NB4 (cell line): Measurements from ENCODE around the gene TTBK2.

Experiments
- MYC ChIP-seq: IDR thresholded peaks from 2 replicates; pipeline ENCODE4 v1.6.1; 2011; ENCODE audit warnings: low read depth, low read length
- POLR2A ChIP-seq: IDR thresholded peaks from 2 replicates; pipeline ENCODE4 v1.6.1; 2011; ENCODE audit warnings: mild to moderate bottlenecking; ENCODE audit not compliant: insufficient read length; ENCODE audit errors: extremely low read depth
- TF ChIP-seq, protein P1 (sequence below): IDR thresholded peaks from one replicate; pipeline ENCODE4 v1.5.1; 2012; ENCODE audit warnings: low read depth, low read length
- TF ChIP-seq, protein P2 (sequence below): IDR thresholded peaks from 2 replicates; pipeline ENCODE4 v1.6.1; 2011; ENCODE audit warnings: low read depth, low read length

DNA sequence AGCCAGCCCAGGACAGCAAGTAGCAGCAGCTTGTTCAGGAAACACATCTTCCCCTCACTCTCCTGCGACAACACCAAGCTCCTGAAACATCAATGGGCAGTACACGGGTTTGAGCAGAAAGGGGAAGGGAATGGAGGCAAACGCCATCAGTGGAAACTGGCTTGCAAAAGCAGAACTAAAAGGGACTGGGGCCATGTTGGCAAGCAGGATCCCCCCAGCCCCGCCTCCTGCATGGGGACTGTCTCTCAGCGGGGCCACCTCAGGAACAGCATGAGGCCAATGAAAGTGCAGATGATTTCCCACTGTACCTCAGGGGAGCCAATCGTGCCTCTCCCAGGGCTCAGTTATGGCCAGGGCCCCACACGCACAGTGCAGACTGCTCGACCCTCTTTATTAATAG lies 190.4 kb downstream of the TTBK2 start:
- TF ChIP-seq, protein P1, sequence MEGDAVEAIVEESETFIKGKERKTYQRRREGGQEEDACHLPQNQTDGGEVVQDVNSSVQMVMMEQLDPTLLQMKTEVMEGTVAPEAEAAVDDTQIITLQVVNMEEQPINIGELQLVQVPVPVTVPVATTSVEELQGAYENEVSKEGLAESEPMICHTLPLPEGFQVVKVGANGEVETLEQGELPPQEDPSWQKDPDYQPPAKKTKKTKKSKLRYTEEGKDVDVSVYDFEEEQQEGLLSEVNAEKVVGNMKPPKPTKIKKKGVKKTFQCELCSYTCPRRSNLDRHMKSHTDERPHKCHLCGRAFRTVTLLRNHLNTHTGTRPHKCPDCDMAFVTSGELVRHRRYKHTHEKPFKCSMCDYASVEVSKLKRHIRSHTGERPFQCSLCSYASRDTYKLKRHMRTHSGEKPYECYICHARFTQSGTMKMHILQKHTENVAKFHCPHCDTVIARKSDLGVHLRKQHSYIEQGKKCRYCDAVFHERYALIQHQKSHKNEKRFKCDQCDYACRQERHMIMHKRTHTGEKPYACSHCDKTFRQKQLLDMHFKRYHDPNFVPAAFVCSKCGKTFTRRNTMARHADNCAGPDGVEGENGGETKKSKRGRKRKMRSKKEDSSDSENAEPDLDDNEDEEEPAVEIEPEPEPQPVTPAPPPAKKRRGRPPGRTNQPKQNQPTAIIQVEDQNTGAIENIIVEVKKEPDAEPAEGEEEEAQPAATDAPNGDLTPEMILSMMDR: no peak
- no peak for TF ChIP-seq POLR2A
- TF ChIP-seq, protein P2, sequence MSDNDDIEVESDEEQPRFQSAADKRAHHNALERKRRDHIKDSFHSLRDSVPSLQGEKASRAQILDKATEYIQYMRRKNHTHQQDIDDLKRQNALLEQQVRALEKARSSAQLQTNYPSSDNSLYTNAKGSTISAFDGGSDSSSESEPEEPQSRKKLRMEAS: no peak
- TF ChIP-seq MYC: no peak
